GM21447 (cell line): ENCODE results near the gene ZSWIM3.
"Not testable (repeated sequence)": the region's sequence is repeated elsewhere in the genome, so short reads cannot be mapped to it uniquely, and the experiment has no call there.

Source experiments
- ATAC-seq: cut with Tn5 transposase; IDR thresholded peaks from one replicate; pipeline ENCODE4 v1.9.1; 2021; ENCODE audit not compliant: unreplicated experiment

ZSWIM3 gene

GRCh38 chr20:45859916-45860315, 2.5 kb downstream of the ZSWIM3 start:
- no peak for ATAC-seq

DNA sequence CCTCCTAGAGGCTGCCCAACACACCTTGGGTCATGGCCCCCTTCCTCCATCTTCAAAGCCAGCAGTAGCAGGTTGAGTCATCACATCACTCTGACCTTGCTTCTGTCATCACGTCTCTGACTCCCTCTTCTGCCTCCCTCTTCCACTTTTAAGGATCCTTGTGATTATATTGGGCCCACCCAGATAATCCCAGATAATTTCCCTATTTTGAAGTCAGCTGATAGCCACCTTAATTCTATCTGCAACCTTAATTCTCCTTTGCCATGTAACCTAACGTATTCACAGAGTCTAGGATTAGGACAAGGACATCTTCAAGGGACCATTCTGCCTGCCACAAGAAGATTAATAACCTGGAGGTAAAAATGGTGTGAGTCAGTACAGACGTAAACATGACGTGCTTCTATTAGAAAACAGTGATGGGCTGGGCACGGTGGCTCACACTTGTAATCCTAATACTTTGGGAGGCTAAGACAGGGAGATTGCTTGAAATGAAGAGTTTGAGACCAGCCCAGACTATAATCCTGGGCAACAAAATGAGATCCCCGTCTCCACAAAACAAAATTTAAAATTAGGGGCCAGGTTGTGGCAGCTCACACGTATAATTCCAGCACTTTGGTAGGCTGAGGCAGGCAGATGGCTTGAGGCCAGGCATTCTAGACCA, 3.3 kb downstream of the ZSWIM3 start:
- no peak for ATAC-seq

GRCh38 chr20:45861221-45862075, 4.0 kb downstream of the ZSWIM3 start:
- no peak for ATAC-seq

GRCh38 chr20:45863543-45864470, 6.4 kb downstream of the ZSWIM3 start:
- no peak for ATAC-seq

DNA sequence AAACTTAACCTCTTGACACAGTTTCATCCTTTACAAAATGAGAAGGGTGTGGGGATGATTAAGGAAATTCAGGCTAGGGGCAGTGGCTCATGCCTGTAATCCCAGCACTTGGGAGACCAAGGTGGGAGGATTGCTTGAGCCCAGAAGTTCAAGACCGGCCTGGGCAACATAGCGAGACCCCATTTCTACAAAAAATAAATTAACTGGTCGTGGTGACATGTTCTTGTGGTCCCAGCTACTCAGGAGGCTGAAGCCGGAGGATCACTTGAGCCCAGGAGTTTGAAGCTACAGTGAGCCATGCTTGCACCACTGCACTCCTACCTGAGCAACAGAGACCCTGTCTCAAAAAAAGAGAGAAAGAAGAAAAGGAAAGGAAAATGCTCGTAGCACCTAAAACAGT, 9.0 kb downstream of the ZSWIM3 start:
- no peak for ATAC-seq

DNA sequence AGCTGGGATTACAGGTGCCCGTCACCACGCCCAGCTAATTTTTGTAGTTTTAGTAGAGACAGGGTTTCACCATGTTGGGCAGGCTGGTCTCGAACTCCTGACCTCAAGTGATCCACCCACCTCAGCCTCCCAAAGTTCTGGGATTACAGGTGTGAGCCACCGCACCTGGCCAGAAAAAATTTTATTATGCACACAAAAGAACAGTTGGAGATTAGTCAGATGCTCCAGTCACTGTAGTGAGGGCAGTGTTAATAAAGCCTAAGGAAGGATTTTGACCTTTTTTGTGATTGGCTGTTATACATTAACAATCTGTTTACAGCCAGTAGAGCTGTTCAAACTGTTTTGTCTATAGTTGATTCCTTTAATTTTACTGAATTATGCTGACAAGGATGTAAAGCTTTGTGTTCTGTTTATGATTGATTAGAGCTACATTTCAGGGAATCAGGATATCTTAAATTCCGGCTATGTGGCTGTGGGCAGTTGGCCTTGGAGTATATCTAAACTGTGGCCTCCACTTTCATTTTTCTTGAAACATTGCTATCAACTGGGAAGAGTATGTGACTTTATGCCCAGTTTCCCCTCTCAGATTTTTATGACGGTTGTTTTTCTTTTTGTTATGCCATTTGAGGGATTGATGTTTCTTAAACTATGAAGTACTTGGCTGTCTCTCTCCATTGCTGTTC, 9.9 kb downstream of the ZSWIM3 start:
- ATAC-seq: no peak

- no peak for ATAC-seq
These were observed 10.4 kb downstream of the ZSWIM3 start for GRCh38 chr20:45867819-45868176.

GRCh38 chr20:45872626-45873025, 15.2 kb downstream of the ZSWIM3 start:
- no peak for ATAC-seq

GRCh38 chr20:45873409-45874103, 16.1 kb downstream of the ZSWIM3 start:
- ATAC-seq: no peak

DNA sequence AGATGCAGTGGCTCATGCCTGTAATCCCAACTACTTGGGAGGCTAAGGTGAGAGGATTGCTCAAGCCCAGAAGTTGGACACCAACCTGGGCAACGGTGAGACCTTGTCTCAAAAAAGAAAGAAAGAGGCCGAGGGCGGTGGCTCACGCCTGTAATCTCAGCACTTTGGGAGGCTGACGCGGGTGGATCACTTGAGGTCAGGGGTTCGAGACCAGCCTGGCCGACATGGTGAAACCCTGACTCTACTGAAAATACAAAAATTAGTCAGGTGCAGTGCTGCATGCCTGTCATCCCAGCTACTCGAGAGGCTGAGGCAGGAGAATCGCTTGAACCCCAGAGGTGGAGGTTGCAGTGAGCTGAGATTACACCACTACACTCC, 16.7 kb downstream of the ZSWIM3 start:
- not testable (repeated sequence) for ATAC-seq

DNA sequence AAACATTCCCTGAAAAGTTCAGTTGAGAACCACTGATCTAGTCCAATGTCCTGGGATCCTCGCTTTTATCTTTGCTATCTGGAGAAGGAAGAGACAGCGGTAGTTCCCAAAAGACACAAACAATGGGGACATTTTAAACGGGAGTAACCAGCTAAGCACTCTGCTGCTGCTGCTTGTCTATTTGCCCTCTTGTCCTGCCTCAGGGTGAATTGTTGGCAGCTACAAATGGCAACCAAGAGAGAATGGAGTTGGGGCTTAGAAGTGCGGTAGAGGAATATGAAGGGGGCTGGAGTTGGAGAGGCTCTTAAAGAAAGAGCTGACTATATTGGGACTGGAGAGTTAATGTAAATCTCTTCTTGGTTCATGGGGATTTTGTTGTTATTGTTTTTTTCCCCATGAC, 17.2 kb downstream of the ZSWIM3 start:
- no peak for ATAC-seq

DNA sequence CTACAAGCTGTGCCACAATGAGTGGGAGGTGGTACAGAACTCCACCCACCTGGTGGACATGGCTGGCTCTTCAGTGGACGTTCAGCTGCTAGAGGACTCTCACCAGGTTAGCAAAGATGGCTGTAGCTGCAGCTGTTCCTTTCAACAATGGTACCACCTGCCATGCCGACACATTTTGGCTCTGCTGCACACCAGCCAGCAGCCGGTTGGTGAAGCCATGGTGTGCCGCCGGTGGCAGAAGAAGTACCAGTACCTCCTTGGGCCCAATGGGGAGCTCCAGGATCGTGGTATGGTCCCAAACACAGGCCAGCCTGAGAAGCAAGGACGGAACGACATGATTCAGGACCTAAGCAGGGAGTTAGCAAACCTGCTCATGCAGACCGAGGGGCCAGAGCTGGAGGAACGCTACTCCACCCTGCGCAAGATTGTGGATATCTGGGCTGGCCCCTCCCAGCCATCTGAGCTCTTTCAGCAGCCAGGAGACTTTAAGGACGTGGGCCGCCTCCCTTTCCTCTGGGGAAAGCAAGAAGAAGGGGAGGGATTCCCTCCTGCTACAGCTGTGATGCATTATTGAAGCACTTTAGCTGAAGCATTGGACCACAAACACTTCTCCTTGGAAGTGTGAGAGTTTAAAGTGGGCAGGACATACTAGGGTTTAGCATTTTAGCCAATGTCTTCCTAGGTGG, 20.8 kb downstream of the ZSWIM3 start:
- ATAC-seq: no peak

GRCh38 chr20:45880988-45881788, 23.8 kb downstream of the ZSWIM3 start, which contains the start of gene ZSWIM1:
Gene ZSWIM1 (plus strand): TSS chr20:45881227. CDS start chr20:45882593, 1,366 bp downstream.
- peak; percentile 95 for ATAC-seq

GRCh38 chr20:45882469-45883099, 25.2 kb downstream of the ZSWIM3 start:
- no peak for ATAC-seq

DNA sequence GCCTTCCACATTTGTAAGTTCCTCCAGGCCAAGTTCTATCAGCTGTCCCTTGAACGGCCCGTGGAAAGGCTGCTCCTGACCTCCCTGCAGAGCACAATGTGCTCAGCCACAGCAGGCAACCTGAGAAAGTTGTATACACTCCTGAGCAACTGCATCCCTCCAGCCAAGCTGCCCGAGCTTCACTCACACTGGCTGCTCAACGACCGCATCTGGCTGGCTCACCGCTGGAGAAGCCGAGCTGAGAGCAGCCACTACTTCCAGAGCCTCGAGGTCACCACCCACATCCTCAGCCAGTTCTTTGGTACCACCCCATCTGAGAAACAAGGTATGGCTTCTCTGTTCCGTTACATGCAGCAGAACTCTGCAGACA, 25.7 kb downstream of the ZSWIM3 start:
- ATAC-seq: no peak

DNA sequence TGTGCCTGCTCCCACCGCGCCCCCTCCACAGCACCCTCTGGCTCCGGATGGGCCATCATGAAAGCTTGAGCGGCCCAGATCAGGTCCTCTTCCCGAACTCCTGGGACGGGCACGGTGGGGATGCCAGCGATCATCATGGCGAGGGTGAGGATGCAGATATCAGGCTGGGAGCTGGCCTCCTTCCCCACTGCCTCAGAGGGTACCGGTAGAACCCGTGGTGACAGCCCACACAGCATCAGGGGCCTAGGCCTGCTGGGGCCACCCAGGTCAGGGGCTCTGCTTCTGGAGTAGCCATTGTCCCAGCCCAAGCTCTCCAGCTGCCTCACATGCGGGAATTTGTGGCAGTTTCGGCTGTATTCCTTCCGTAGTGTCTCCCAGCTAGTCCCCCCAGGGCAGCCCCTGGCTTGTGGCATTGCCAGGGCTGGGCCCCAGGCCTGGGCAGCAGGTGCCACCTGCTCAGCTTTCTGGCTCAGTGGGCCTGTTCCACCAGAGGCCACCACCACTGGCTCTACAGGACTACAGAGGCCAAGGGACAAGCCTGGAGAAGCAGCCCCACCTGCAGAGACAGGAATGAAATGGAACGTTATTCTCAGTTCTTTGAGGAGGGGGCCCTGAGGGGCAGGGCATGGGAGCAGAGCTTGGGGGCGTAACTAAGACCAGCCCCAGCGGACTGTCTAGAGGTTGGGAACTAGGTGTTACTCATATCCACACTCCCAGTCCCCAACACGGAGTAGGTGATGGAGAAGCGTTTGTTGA, 29.4 kb downstream of the ZSWIM3 start:
- no peak for ATAC-seq

GRCh38 chr20:45887346-45887715, 29.9 kb downstream of the ZSWIM3 start, which contains the start of gene SPATA25:
Gene SPATA25 (minus strand): TSS chr20:45887622. CDS start chr20:45887590, 32 bp downstream.
- ATAC-seq: no peak

GRCh38 chr20:45888681-45889080, 31.3 kb downstream of the ZSWIM3 start:
- ATAC-seq: no peak
